C4-2B (cell line): Measurements from ENCODE around the gene SLC16A11.

Source experiments
- H3K27ac ChIP-seq: fragments of 450-650 bp; 2 replicates; pipeline ENCODE4 v1.5.1; 2017
- ZFX ChIP-seq: fragments of 450-650 bp; IDR thresholded peaks from 2 replicates; pipeline ENCODE4 v1.6.1; 2017
- TF ChIP-seq, protein P1 (sequence below): fragments of 450-650 bp; conservative IDR thresholded peaks from 2 replicates; pipeline ENCODE4 v1.5.1; 2017; ENCODE audit warnings: mild to moderate bottlenecking

The SLC16A11 gene

DNA sequence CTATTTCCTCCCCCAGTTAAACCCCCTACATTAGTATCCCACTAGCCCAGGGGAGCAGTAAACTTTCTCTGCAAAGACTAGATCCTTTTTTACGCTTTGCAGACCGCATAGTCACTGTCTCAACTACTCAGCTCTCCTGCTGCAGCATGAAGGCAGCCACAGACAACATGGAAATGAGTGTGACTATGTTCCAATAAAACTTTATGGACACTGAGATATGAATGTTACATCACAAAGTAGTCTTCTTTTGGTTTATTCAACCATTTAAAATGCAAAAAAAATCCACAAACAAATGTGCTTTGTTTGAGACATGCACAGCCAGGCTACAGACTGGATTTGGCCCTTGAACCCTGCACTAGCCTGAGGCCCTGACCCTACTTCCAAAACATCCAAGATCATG lies 33.4 kb downstream of the SLC16A11 start:
- H3K27ac ChIP-seq, result no peak overlapping the region
- TF ChIP-seq ZFX, result no peak

DNA sequence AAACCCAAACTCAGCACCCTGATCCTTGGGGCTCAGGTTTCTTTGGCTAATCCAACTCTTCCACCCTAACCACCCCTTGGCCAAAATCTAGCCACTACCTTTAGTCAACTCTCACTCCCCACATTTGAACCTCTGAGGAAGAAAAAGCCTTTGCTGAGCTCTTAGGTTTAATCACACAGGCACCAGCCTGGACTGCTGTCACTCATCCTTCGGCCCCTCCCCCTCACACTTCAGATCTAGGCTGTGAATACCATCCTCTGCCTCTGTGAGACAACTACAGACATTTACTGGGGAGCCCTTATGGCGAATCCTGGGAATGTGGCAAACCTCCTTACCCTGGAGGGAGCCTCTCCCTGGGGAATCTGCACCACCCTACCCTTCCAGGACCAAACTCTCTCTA lies 36.7 kb downstream of the SLC16A11 start:
- H3K27ac ChIP-seq, result no peak overlapping the region
- TF ChIP-seq ZFX, result no peak
- TF ChIP-seq, protein P1, sequence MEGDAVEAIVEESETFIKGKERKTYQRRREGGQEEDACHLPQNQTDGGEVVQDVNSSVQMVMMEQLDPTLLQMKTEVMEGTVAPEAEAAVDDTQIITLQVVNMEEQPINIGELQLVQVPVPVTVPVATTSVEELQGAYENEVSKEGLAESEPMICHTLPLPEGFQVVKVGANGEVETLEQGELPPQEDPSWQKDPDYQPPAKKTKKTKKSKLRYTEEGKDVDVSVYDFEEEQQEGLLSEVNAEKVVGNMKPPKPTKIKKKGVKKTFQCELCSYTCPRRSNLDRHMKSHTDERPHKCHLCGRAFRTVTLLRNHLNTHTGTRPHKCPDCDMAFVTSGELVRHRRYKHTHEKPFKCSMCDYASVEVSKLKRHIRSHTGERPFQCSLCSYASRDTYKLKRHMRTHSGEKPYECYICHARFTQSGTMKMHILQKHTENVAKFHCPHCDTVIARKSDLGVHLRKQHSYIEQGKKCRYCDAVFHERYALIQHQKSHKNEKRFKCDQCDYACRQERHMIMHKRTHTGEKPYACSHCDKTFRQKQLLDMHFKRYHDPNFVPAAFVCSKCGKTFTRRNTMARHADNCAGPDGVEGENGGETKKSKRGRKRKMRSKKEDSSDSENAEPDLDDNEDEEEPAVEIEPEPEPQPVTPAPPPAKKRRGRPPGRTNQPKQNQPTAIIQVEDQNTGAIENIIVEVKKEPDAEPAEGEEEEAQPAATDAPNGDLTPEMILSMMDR, result no peak

DNA sequence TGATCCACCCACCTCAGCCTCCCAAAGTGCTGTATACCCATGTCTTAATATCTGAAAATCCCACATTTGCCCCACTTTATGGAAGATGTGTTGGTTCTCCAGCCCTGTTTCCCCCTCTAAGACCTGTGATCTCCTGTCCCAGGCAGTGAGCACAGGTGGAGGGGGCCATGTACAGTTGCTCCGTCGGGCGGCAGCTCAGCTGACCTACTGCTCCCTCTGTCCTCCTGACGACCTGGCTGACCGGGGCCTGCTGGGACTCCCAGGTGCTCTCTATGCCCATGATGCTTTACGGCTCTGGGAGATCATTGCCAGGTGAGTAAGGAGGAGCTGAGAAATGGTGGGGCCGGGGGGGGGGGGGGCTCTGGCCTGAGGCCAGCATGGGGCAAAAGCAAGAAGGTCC lies 38.2 kb downstream of the SLC16A11 start:
- no peak overlapping the region for H3K27ac ChIP-seq
- TF ChIP-seq, protein P1, result no peak
- TF ChIP-seq ZFX, result no peak

DNA sequence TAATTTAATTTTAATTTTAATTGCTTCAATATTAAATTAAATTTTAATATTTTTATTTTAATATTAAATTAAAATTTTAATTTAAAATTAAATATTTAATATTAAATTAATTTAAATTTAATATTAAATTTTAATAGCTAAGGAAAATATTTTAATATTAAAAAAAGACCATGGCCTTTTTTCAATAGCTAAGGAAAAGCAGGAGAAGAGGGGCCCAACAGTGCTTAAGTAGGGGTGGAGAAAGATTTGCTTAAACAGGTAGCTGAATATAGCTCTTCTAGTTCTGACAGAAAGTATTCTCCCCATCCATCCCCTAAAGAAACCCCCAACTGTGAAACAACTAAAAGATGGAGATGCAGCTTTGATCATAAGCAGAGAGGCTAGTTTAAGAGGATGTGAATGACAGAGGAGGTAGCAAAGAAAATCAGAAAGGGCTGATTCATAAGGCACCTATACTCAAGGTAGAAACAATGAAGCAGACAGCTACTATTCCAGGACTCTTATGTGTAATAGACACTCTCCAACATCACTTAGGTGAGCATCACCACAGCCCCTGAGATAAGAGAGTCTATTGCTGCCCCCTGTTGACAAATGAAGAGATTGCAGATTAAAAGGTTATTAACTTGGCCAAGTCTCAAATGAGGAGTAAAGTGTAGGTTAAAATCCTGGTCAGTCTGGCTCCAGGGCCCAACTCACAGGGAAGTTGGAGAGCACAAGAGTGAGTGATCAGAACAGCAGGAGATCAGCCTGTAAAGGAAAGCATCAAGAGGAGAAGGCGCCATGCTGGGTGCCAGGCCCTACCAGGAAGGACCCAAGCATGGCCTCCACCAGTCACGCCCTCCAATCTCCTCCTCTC lies 39.3 kb downstream of the SLC16A11 start:
- TF ChIP-seq, protein P1, result peak; percentile 84
- no peak for TF ChIP-seq ZFX
- H3K27ac ChIP-seq, result peak overlapping the region; percentile 25

- no peak for TF ChIP-seq ZFX
- TF ChIP-seq, protein P1, result no peak
- H3K27ac ChIP-seq, result no peak overlapping the region
Observed at GRCh38 chr17:7003745-7004144, 40.1 kb downstream of the SLC16A11 start.

DNA sequence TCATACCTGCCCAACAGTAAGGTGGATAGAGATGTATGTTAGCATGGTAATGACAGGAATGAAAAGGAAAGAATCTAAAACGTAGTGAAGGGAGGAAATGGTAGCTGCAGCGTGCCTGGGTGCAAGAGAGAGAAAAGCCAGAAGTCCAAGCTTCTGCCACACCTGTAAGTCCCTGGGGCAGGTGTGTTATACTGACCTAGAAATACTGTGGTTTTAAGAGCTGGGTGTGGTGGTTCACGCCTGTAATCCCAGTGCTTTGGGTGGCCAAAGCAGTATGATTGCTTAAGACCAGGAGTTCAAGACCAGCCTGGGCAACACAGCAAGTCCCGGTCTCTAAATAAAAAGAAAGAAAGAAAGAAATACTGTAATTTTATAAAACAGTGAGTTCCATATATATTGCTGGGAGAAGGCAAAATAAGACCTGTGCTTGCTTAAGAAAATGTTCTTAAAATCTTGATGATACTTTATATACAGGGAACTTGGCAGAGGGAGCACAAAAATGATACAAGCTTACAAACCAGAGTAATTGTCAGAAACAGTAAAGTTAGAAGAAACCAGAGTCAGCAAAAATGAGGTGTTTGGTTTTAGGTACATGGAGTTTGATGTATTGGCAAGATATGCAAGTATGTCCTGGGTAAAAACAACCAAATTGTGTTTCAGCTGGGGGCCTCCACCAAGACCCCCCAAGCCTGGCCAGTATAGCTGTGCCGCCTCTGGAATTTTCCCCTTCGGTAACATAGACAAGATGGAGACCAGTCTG lies 41.4 kb downstream of the SLC16A11 start:
- TF ChIP-seq ZFX, result no peak
- TF ChIP-seq, protein P1, result no peak
- H3K27ac ChIP-seq, result no peak overlapping the region

- no peak for TF ChIP-seq ZFX
- TF ChIP-seq, protein P1, result peak; percentile 89
- no peak overlapping the region for H3K27ac ChIP-seq
Observed at GRCh38 chr17:7001318-7001961, 42.5 kb downstream of the SLC16A11 start.
